Glutamatergic neuron (in vitro differentiated cells): ENCODE results near the gene PRRT2. TPM values are rescaled to one million over a fixed set of nuclear protein-coding genes. Genes with fewer than 3 reads are reported as not detected.

Source experiments
- DNase-seq: peaks from one replicate; pipeline ENCODE4 v3.0.0; 2022
- H3K27ac Mint-ChIP-seq: one replicate; pipeline ENCODE4 v1.8.0; 2020; ENCODE audit warnings: mild to moderate bottlenecking, mixed read lengths, inconsistent platforms; ENCODE audit not compliant: unreplicated experiment
- H3K27me3 Mint-ChIP-seq: one replicate; pipeline ENCODE4 v1.8.0; 2020; ENCODE audit warnings: mild to moderate bottlenecking, moderate library complexity, mixed read lengths, inconsistent platforms; ENCODE audit not compliant: unreplicated experiment
- H3K36me3 Mint-ChIP-seq: one replicate; pipeline ENCODE4 v1.8.0; 2020; ENCODE audit warnings: mild to moderate bottlenecking, mixed read lengths, inconsistent platforms; ENCODE audit not compliant: unreplicated experiment
- H3K4me1 Mint-ChIP-seq: one replicate; pipeline ENCODE4 v1.8.0; 2020; ENCODE audit warnings: mild to moderate bottlenecking, low read depth, mixed read lengths, inconsistent platforms; ENCODE audit not compliant: unreplicated experiment
- H3K4me3 Mint-ChIP-seq: one replicate; pipeline ENCODE4 v1.8.0; 2020; ENCODE audit warnings: mild to moderate bottlenecking, mixed read lengths, inconsistent platforms; ENCODE audit not compliant: unreplicated experiment
- H3K9me3 Mint-ChIP-seq: one replicate; pipeline ENCODE4 v1.8.0; 2020; ENCODE audit warnings: mild to moderate bottlenecking, moderate library complexity, mixed read lengths, inconsistent platforms; ENCODE audit not compliant: unreplicated experiment
- total RNA-seq: library from RNA; stranded (reverse); fragmentation: NEBNext Ultra II Directional; extraction: Animal tissue kit (Norgen Biotek cat#: 25700); gene quantifications from one replicate; pipeline ENCODE4 v1.2.1, GENCODE V29; 2021; ENCODE audit not compliant: unreplicated experiment
- TF ChIP-seq, protein P1 (sequence below): fragments of 200-600 bp; sonication (generic); IDR thresholded peaks from one replicate; pipeline ENCODE4 v1.5.0; 2021; ENCODE audit not compliant: partially characterized antibody, unreplicated experiment

Gene PRRT2
- total RNA-seq, 1 donor from 2014 or later: 91.0 TPM

DNA sequence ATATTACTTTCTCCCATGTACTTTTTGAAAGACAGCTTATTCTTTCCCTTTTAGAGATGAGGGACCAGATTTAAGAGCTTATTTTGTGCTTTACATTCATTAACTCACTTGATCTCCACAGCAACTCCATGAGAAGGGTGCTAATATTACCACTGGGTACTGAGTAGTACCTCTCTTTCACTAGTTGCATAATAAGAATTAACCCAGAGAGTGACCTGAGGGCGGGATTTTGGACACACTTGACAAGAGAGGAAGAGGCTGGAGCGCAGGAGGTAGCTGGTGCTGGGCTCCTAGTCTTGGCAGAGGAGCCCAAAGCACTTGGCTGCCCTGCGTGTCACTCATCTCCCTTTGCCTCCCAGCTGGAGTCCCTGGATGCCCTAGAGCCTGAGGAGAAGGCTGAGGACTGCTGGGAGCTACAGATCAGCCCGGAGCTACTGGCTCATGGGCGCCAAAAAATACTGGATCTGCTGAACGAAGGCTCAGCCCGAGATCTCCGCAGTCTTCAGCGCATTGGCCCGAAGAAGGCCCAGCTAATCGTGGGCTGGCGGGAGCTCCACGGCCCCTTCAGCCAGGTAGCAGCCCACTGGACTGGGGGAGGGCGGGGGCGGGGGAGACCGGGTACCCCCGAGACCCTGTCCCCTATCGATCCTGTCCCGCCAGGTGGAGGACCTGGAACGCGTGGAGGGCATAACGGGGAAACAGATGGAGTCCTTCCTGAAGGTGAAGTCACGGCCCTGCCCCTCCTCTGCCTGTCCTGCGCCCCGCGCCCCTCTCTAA, 7.3 kb upstream of the PRRT2 start:
- peaks cover 21% of the 10 kb centered on the region for H3K4me1 Mint-ChIP-seq
- TF ChIP-seq, protein P1, sequence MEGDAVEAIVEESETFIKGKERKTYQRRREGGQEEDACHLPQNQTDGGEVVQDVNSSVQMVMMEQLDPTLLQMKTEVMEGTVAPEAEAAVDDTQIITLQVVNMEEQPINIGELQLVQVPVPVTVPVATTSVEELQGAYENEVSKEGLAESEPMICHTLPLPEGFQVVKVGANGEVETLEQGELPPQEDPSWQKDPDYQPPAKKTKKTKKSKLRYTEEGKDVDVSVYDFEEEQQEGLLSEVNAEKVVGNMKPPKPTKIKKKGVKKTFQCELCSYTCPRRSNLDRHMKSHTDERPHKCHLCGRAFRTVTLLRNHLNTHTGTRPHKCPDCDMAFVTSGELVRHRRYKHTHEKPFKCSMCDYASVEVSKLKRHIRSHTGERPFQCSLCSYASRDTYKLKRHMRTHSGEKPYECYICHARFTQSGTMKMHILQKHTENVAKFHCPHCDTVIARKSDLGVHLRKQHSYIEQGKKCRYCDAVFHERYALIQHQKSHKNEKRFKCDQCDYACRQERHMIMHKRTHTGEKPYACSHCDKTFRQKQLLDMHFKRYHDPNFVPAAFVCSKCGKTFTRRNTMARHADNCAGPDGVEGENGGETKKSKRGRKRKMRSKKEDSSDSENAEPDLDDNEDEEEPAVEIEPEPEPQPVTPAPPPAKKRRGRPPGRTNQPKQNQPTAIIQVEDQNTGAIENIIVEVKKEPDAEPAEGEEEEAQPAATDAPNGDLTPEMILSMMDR: no peak
- H3K27ac Mint-ChIP-seq: peak overlapping the region; percentile 100
- H3K9me3 Mint-ChIP-seq: peaks cover 17% of the 10 kb centered on the region
- peaks cover 24% of the 10 kb centered on the region for H3K27me3 Mint-ChIP-seq
- DNase-seq: no peak
- H3K4me3 Mint-ChIP-seq: peak overlapping the region; percentile 100
- H3K36me3 Mint-ChIP-seq: no peaks in the 10 kb centered on the region

DNA sequence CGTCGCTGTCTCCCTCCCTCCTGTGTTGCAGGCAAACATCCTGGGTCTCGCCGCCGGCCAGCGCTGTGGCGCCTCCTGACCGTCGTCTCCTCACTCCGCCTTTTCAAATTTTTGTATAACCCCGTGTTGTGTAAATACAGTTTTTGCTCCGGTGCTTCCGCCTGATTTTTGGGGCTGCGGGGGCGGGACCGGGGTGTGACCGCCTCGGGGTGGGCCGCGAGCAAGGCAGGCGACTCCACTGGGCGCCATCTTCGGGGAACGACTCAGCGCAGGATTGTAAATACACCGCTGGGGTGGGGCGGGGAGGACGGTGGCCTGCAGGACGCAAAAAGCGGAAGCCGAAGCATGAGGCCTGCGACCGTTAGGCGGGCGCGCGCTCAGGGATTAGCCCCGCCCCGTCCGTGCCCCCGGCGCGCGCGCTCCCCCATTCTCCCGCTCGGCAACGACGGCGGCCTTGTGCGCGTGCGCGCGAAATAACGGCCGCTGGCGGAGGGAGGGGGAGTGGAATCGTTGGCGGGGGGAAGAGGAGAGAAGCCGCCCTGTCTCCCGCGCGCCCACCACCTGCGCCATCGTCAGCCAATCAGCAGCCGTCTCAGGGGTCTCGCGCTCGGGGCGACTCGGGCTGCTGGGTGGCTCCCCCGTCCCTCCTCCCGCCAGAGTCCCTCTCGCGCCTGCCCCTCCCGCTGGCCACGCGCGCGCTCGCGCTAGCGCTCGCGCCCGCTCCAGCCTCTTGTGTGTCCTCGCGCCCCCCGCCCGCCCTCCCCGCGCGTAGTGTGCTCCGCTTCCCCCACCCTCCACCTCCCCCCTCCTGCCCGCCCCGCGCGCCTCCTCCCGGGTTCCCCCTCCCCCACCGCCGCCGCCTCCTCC, 6.5 kb upstream of the PRRT2 start:
- H3K9me3 Mint-ChIP-seq: peaks cover 17% of the 10 kb centered on the region
- H3K4me1 Mint-ChIP-seq: peaks cover 25% of the 10 kb centered on the region
- H3K27ac Mint-ChIP-seq: peak overlapping the region; percentile 100
- H3K4me3 Mint-ChIP-seq: peak overlapping the region; percentile 100
- H3K36me3 Mint-ChIP-seq: no peaks in the 10 kb centered on the region
- peak; percentile 99 for DNase-seq
- peaks cover 24% of the 10 kb centered on the region for H3K27me3 Mint-ChIP-seq
- TF ChIP-seq, protein P1: no peak

DNA sequence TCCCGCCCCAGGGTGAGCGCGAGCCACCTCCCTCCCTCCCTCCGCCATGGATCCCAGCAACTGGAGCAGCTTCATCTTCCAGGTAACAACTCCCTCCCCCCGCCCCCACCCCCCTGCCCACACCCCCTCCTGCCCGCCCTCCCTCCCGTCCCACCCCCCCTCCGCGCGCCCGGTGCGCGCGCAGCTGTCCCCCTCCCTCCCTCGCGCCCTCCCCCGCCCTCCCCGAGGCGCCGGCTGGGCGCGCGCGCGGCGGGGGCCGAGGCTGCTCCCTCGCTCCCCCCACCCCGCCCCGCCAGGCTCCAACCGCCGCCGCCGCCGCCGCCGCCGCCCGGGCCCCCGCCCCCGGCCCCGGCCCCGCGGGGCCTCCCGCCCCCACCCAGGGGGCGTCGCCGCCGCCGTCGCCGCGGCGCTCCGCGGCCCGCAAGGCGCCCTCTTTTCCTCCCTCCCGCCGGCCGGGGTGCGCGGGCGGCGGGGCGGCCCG, 5.9 kb upstream of the PRRT2 start, which contains the start of gene MAZ:
Gene MAZ, plus strand, starts transcription at position 431 of the 481 bp plus-strand sequence. CDS start 173 bp downstream, outside the sequence.
- Mint-ChIP-seq H3K27me3 (peaks cover 27% of the 10 kb centered on the region), H3K4me3 (peak within 1 kb of the TSS; percentile 100), H3K9me3 (peaks cover 17% of the 10 kb centered on the region), H3K36me3 (no peaks in the 10 kb centered on the region), H3K4me1 (peaks cover 21% of the 10 kb centered on the region), H3K27ac (peak within 1 kb of the TSS; percentile 100)
- TF ChIP-seq, protein P1: no peak
- no peak for DNase-seq

DNA sequence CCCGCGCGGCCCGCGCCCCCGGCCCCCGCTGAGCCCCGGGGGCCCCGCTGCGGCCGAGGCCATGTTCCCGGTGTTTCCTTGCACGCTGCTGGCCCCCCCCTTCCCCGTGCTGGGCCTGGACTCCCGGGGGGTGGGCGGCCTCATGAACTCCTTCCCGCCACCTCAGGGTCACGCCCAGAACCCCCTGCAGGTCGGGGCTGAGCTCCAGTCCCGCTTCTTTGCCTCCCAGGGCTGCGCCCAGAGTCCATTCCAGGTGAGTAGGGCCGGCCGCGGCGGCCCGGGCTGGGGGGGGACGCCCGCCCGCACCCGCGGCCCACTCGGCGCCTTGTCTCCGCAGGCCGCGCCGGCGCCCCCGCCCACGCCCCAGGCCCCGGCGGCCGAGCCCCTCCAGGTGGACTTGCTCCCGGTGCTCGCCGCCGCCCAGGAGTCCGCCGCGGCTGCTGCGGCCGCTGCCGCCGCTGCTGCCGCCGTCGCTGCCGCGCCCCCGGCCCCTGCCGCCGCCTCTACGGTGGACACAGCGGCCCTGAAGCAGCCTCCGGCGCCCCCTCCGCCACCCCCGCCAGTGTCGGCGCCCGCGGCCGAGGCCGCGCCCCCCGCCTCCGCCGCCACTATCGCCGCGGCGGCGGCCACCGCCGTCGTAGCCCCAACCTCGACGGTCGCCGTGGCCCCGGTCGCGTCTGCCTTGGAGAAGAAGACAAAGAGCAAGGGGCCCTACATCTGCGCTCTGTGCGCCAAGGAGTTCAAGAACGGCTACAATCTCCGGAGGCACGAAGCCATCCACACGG, 5.2 kb upstream of the PRRT2 start:
- TF ChIP-seq, protein P1: no peak
- Mint-ChIP-seq H3K4me1 (peaks cover 15% of the 10 kb centered on the region), H3K27me3 (peaks cover 24% of the 10 kb centered on the region), H3K36me3 (no peaks in the 10 kb centered on the region), H3K27ac (peak overlapping the region; percentile 82), H3K4me3 (peak overlapping the region; percentile 94), H3K9me3 (peaks cover 19% of the 10 kb centered on the region)
- DNase-seq: peak; percentile 68
